ENCODE data around the gene TMIGD1. TPM values are rescaled to one million over a fixed set of nuclear protein-coding genes. Genes with fewer than 3 reads are reported as not detected.

The TMIGD1 gene
- total and polyA plus RNA-seq, 2 of the 13 experiments (the other 11 are each of a cell fraction or from before 2014, with no cell fraction given), result not detected

- no peak for TF ChIP-seq CREB3 (CRISPR knock-in tag; IDR thresholded peaks at IDR 0.05)
- TF ChIP-seq KLF13 (CRISPR knock-in tag; IDR thresholded peaks at IDR 0.05), result no peak
- no peak; the same call in 1 of the 2 replicates for TF ChIP-seq MAZ (IDR thresholded peaks at IDR 0.05; ENCODE audit: borderline replicate concordance, low read depth, low read length)
- TF ChIP-seq MAZ (CRISPR knock-in tag; IDR thresholded peaks at IDR 0.05; ENCODE audit: low read depth), result no peak
- TF ChIP-seq ZSCAN29 (CRISPR knock-in tag; conservative IDR thresholded peaks at IDR 0.05), result peak; percentile 64; the same call in 1 of the 2 replicates
- peak; percentile 93; the same call in 1 of the 2 replicates for TF ChIP-seq BRF2 (CRISPR knock-in tag; IDR thresholded peaks at IDR 0.05)
- peak; percentile 91 for TF ChIP-seq ZBTB3 (CRISPR knock-in tag; IDR thresholded peaks at IDR 0.05; ENCODE audit: borderline replicate concordance, low read depth)
- TF ChIP-seq MNT (IDR thresholded peaks at IDR 0.05), result peak; percentile 53; the same call in 1 of the 2 replicates
- no peak for TF ChIP-seq TOE1 (CRISPR knock-in tag; IDR thresholded peaks at IDR 0.05)
- TF ChIP-seq KDM3A (CRISPR knock-in tag; IDR thresholded peaks at IDR 0.05; ENCODE audit: low read depth), result peak; percentile 28; the same call in 1 of the 2 replicates
- no peak for TF ChIP-seq EEA1 (CRISPR knock-in tag; IDR thresholded peaks at IDR 0.05; ENCODE audit: borderline replicate concordance)
- TF ChIP-seq REXO4 (CRISPR knock-in tag; IDR thresholded peaks at IDR 0.05; ENCODE audit: borderline replicate concordance), result no peak
- TF ChIP-seq ZBTB10 (CRISPR knock-in tag; IDR thresholded peaks at IDR 0.05; ENCODE audit: borderline replicate concordance), result no peak
- TF ChIP-seq, protein P1, sequence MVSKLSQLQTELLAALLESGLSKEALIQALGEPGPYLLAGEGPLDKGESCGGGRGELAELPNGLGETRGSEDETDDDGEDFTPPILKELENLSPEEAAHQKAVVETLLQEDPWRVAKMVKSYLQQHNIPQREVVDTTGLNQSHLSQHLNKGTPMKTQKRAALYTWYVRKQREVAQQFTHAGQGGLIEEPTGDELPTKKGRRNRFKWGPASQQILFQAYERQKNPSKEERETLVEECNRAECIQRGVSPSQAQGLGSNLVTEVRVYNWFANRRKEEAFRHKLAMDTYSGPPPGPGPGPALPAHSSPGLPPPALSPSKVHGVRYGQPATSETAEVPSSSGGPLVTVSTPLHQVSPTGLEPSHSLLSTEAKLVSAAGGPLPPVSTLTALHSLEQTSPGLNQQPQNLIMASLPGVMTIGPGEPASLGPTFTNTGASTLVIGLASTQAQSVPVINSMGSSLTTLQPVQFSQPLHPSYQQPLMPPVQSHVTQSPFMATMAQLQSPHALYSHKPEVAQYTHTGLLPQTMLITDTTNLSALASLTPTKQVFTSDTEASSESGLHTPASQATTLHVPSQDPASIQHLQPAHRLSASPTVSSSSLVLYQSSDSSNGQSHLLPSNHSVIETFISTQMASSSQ (IDR thresholded peaks at IDR 0.05; ENCODE audit: low read depth), result no peak; the same call in 1 of the 2 replicates
- TF ChIP-seq, protein P1 (CRISPR knock-in tag; IDR thresholded peaks at IDR 0.05; ENCODE audit: borderline replicate concordance), result peak; percentile 86; the same call in 1 of the 2 replicates
- TF ChIP-seq ZNF317 (CRISPR knock-in tag; IDR thresholded peaks at IDR 0.05), result no peak
- peak; percentile 51; the same call in 1 of the 2 replicates for TF ChIP-seq TBX3 (IDR thresholded peaks at IDR 0.05; ENCODE audit: borderline replicate concordance)
These were observed 10.6 kb upstream of the TMIGD1 start (continued) for GRCh38 chr17:30344283-30345088.
